ENCODE results near the gene RASA3.

Gene RASA3

GRCh38 chr13:113947311-113948033 is 185.0 kb downstream of the RASA3 start:
- H3K9ac ChIP-seq (ENCODE audit: low read length): no peak overlapping the region

GRCh38 chr13:113946409-113947181 is 185.8 kb downstream of the RASA3 start:
- H3K4me1 ChIP-seq (ENCODE audit: control insufficient read depth, insufficient read depth, low read length): peaks cover 9% of the 10 kb centered on the region
- no peak overlapping the region for H3K9ac ChIP-seq (ENCODE audit: low read length)
- peaks cover 5% of the 10 kb centered on the region for H3K27me3 ChIP-seq (ENCODE audit: control insufficient read depth, insufficient read depth, low read length)
- no peak overlapping the region for H3K4me3 ChIP-seq (ENCODE audit: low read length)
- no peaks in the 10 kb centered on the region for H3K36me3 ChIP-seq (ENCODE audit: control insufficient read depth, insufficient read depth, low read length)
- no peaks in the 10 kb centered on the region for H3K9me3 ChIP-seq (ENCODE audit: control insufficient read depth, low read length)

More at GRCh38 chr13:113947311-113948033, 185.0 kb downstream of the RASA3 start:
- Histone ChIP-seq H3K36me3 (ENCODE audit: control insufficient read depth, insufficient read depth, low read length) (no peaks in the 10 kb centered on the region), H3K27me3 (ENCODE audit: control insufficient read depth, insufficient read depth, low read length) (peaks cover 5% of the 10 kb centered on the region), H3K9me3 (ENCODE audit: control insufficient read depth, low read length) (no peaks in the 10 kb centered on the region), H3K4me1 (ENCODE audit: control insufficient read depth, insufficient read depth, low read length) (peaks cover 11% of the 10 kb centered on the region), H3K4me3 (ENCODE audit: low read length) (no peak overlapping the region)

DNA sequence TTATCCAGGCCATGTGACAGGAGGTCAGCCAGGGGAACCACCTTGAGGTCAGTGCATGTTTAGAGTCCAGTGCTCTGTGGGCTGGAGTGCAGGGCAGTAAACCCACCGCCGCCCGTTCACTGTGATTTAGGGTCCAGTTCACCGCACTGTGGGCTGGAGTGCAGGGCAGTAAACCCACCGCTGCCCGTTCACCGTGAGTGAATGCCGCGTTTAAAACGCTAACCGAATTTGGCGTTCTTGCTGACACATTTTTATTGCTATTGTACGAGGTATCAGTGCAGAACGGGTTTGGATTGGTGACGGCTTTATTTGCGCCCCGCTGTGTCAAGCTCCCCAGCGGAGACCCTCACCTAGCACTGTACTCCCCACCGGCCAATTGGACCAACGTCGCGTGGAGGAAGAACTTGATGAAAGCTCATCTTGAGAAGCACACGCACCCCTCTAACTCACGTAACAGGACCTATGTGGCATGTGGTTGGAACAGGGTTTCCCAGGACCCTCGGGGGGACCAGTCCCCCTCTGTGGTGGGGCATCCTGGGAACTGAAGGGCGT is 186.5 kb downstream of the RASA3 start:
- Histone ChIP-seq H3K27me3 (ENCODE audit: control insufficient read depth, insufficient read depth, low read length) (peaks cover 5% of the 10 kb centered on the region), H3K9ac (ENCODE audit: low read length) (no peak overlapping the region), H3K9me3 (ENCODE audit: control insufficient read depth, low read length) (no peaks in the 10 kb centered on the region), H3K4me1 (ENCODE audit: control insufficient read depth, insufficient read depth, low read length) (peaks cover 3% of the 10 kb centered on the region), H3K36me3 (ENCODE audit: control insufficient read depth, insufficient read depth, low read length) (no peaks in the 10 kb centered on the region), H3K4me3 (ENCODE audit: low read length) (no peak overlapping the region)

DNA sequence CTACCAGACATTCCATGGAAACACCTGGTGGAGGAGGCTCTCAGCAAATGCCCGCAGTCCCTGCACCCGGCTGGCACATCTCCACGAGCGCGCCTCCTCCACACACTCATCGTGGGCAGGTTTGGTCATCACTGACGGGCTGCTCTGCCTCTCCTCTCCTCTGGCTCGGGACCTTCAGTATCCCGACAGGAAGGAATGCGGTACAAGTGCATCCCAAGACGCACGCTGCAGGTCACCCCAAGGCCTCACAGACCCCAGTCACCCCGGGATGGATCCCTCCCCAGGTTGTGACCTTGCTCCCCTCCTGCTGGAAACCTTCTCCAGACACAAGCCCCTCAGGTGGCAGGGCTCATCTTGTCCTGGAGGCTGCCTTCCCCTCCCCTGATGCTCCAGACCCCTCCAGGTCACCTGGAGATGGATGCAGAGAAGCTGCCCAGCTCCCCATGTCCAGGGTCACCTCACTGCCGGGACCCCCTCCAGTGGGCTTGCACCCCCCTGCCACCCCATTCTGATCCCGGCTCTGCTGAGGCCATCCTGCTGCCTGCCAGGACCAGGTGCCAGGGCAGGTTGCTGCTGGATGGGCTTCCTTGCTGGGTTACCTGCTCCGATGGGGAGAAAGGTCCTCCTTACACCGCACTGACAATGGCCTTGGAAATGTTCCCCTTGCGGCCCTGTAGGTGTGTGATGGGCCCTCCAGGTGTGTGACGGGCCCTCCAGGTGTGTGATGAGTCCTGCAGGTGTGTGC is 188.4 kb downstream of the RASA3 start:
- no peaks in the 10 kb centered on the region for H3K4me1 ChIP-seq (ENCODE audit: control insufficient read depth, insufficient read depth, low read length)
- no peak overlapping the region for H3K9ac ChIP-seq (ENCODE audit: low read length)
- peaks cover 16% of the 10 kb centered on the region for H3K27me3 ChIP-seq (ENCODE audit: control insufficient read depth, insufficient read depth, low read length)
- H3K9me3 ChIP-seq (ENCODE audit: control insufficient read depth, low read length): no peaks in the 10 kb centered on the region
- no peaks in the 10 kb centered on the region for H3K36me3 ChIP-seq (ENCODE audit: control insufficient read depth, insufficient read depth, low read length)
- no peak overlapping the region for H3K4me3 ChIP-seq (ENCODE audit: low read length)

- Histone ChIP-seq H3K9me3 (ENCODE audit: control insufficient read depth, low read length) (no peaks in the 10 kb centered on the region), H3K4me1 (ENCODE audit: control insufficient read depth, insufficient read depth, low read length) (no peaks in the 10 kb centered on the region), H3K9ac (ENCODE audit: low read length) (no peak overlapping the region), H3K36me3 (ENCODE audit: control insufficient read depth, insufficient read depth, low read length) (no peaks in the 10 kb centered on the region), H3K27me3 (ENCODE audit: control insufficient read depth, insufficient read depth, low read length) (peaks cover 29% of the 10 kb centered on the region), H3K4me3 (ENCODE audit: low read length) (no peak overlapping the region)
Measured at GRCh38 chr13:113942591-113943103, 189.8 kb downstream of the RASA3 start.

GRCh38 chr13:113941571-113942191 is 190.7 kb downstream of the RASA3 start:
- Histone ChIP-seq H3K9ac (ENCODE audit: low read length) (no peak overlapping the region), H3K4me1 (ENCODE audit: control insufficient read depth, insufficient read depth, low read length) (no peaks in the 10 kb centered on the region), H3K36me3 (ENCODE audit: control insufficient read depth, insufficient read depth, low read length) (no peaks in the 10 kb centered on the region), H3K4me3 (ENCODE audit: low read length) (no peak overlapping the region), H3K27me3 (ENCODE audit: control insufficient read depth, insufficient read depth, low read length) (peaks cover 37% of the 10 kb centered on the region), H3K9me3 (ENCODE audit: control insufficient read depth, low read length) (no peaks in the 10 kb centered on the region)

DNA sequence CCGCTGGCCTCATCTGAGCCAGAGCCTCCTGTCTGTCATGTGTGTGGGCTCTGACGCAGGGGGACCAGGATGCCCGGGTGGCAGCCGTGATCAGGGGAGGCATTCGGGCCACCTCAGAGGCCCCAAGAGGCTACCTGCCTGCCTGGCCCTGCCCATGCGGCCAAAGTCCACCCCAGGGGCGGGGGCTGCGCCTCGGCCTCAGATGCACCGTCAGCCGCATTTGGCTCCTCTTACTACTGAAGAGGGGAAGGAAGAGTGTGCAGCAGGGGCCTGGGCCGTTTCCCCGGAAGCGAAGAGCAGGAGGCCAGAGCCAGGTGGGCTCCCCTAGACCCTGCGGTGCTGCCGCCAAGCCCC is 192.5 kb downstream of the RASA3 start:
- H3K4me1 ChIP-seq (ENCODE audit: control insufficient read depth, insufficient read depth, low read length): no peaks in the 10 kb centered on the region
- no peaks in the 10 kb centered on the region for H3K9me3 ChIP-seq (ENCODE audit: control insufficient read depth, low read length)
- H3K36me3 ChIP-seq (ENCODE audit: control insufficient read depth, insufficient read depth, low read length): no peaks in the 10 kb centered on the region
- H3K27me3 ChIP-seq (ENCODE audit: control insufficient read depth, insufficient read depth, low read length): peaks cover 45% of the 10 kb centered on the region
- no peak overlapping the region for H3K4me3 ChIP-seq (ENCODE audit: low read length)
- no peak overlapping the region for H3K9ac ChIP-seq (ENCODE audit: low read length)

DNA sequence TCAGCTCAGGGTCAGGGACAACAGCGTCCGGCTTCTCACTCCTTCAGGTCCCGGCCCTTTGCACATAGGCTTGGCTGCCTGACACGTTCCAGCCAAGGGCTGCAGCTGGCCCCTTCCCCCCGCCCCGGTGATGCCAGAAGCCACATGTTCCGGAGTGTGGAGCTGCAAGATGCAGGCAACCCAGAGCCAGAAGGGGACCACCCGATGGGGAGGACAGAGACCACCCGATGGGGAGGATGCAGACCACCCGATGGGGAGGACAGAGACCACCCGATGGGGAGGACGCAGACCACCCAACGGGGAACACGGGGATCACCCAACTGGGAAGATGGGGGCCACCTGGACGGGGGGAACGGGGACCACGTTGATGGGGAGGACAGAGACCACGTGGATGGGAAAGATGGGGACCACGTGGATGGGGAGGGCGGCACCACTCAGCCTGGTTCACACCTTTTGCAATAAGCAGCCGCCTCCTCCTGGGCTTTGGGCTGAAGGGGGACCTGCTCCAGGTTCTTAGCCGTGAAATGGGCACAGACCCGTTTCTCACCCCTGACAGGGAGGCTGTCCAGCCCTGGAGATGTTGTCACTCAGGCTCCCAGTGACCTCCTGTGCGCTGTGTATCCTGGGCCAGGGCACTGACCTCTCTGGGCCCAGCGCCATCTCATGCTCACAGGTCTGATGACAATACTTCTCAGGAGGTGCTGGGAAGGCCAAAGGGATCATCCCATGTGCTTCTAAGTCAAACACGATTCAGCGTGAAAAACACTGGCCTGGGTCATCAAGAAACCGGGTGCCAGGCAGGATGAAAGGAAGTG is 193.1 kb downstream of the RASA3 start:
- H3K9ac ChIP-seq (ENCODE audit: low read length): no peak overlapping the region
- no peaks in the 10 kb centered on the region for H3K4me1 ChIP-seq (ENCODE audit: control insufficient read depth, insufficient read depth, low read length)
- no peaks in the 10 kb centered on the region for H3K36me3 ChIP-seq (ENCODE audit: control insufficient read depth, insufficient read depth, low read length)
- no peak overlapping the region for H3K4me3 ChIP-seq (ENCODE audit: low read length)
- peaks cover 50% of the 10 kb centered on the region for H3K27me3 ChIP-seq (ENCODE audit: control insufficient read depth, insufficient read depth, low read length)
- no peaks in the 10 kb centered on the region for H3K9me3 ChIP-seq (ENCODE audit: control insufficient read depth, low read length)

GRCh38 chr13:113938716-113939115 is 193.7 kb downstream of the RASA3 start:
- peaks cover 47% of the 10 kb centered on the region for H3K27me3 ChIP-seq (ENCODE audit: control insufficient read depth, insufficient read depth, low read length)

DNA sequence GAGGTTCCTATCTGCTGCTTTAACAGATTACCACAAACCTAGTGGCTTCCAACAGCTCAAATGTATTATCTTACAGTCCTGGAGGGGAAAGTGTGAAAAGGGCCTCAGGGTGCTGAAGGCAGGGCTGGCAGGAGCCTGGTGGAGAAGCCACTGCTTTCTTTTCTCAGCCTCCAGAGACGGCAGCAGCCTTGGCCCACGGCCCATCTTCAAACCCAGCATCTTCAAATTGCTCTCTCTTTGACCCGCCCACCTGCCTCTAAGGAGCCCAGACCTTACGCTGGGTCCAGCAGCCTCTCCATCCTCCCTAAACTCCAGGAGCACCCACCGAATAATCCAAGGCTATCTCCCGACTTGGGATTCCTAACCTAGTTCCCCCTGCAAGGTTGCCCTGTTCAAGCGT is 194.2 kb downstream of the RASA3 start:
- H3K9me3 ChIP-seq (ENCODE audit: control insufficient read depth, low read length): no peaks in the 10 kb centered on the region
- H3K27me3 ChIP-seq (ENCODE audit: control insufficient read depth, insufficient read depth, low read length): peaks cover 47% of the 10 kb centered on the region
- H3K4me3 ChIP-seq (ENCODE audit: low read length): no peak overlapping the region
- H3K36me3 ChIP-seq (ENCODE audit: control insufficient read depth, insufficient read depth, low read length): no peaks in the 10 kb centered on the region
- no peak overlapping the region for H3K9ac ChIP-seq (ENCODE audit: low read length)
- no peaks in the 10 kb centered on the region for H3K4me1 ChIP-seq (ENCODE audit: control insufficient read depth, insufficient read depth, low read length)

More at GRCh38 chr13:113938716-113939115, 193.7 kb downstream of the RASA3 start:
- no peak overlapping the region for H3K4me3 ChIP-seq (ENCODE audit: low read length)
- H3K4me1 ChIP-seq (ENCODE audit: control insufficient read depth, insufficient read depth, low read length): no peaks in the 10 kb centered on the region
- no peaks in the 10 kb centered on the region for H3K9me3 ChIP-seq (ENCODE audit: control insufficient read depth, low read length)
- no peaks in the 10 kb centered on the region for H3K36me3 ChIP-seq (ENCODE audit: control insufficient read depth, insufficient read depth, low read length)
- no peak overlapping the region for H3K9ac ChIP-seq (ENCODE audit: low read length)

Data from mucosa of stomach (tissue), 1 donor.